ENCODE data around the gene RAD50.

The RAD50 gene

GRCh38 chr5:132661231-132662003, 104.6 kb downstream of the RAD50 start:
- peak; percentile 20 for DNase-seq (ENCODE audit: low read depth)

GRCh38 chr5:132662004-132662401, 105.2 kb downstream of the RAD50 start:
- DNase-seq (ENCODE audit: low read depth), result no peak

DNA sequence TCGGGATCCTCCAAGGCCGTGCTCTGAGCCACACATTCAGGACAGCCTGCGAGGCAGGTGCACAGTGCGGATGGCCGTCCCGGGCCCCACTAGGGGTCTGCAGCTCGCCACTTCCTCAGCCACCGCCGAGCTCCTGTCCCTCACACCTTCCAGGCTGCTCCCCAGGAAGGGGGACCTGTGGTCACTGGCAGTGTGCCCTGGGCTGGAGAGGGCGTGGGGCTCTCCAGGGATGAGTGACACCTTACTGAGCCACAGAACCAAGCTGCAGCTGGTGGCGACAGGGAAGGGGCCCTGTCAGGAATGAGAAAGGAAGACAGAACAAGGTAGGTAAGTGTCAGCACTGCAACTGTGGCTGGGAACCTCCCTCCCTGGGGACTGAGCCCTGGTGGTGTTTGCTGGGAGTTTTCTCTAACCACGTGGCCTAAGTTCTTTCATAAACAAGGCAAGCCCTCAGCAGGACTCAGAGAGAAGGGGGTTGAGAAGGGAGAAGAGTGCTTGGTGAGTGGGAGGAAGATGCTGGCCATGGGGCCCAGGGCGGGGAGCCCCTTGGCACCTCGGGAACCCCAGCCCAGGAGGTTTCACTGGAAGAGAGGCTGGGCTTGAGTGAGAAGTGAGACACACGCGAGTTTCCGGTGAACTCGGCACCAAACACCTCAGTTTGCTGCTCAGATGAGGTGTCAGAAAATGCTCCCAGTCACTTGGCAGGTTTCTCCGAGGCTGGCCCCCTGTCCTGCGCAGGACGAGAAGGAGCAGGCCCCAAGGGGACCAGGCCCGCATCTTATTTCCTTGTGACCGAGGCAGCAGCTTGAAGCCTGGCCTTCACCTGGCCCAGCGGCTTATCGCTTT, 106.4 kb downstream of the RAD50 start:
- DNase-seq (ENCODE audit: low read depth), result peak; percentile 35

- no peak for DNase-seq (ENCODE audit: low read depth)
Observed at GRCh38 chr5:132663771-132664695, 107.3 kb downstream of the RAD50 start.

- DNase-seq (ENCODE audit: low read depth), result no peak
Observed at GRCh38 chr5:132664696-132665209, 108.0 kb downstream of the RAD50 start.

DNA sequence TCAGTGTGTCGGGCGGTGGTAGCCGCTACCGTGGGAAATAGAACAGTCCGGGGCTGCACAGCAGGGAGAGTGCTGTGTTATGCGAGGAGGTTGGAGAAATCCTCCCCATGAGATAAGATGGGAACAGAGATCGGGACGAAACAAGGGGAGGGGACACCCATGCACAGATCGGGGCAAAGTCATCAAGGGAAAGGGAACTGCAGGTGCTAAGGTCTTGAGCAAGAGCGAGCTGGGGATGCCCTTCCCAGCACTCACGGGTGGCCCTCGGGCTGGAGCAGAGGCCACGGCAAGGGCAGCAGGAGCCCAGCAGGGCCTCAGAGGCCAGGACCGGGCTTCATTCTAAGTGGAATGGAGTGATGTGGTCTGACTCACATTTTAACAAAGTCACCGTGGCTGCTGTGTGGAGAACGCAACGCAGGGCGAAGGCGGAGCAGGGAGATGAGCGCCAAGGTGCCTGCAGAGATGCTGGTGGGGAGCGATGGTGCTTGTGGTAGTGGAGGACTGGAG, 108.8 kb downstream of the RAD50 start:
- no peak for DNase-seq (ENCODE audit: low read depth)

DNA sequence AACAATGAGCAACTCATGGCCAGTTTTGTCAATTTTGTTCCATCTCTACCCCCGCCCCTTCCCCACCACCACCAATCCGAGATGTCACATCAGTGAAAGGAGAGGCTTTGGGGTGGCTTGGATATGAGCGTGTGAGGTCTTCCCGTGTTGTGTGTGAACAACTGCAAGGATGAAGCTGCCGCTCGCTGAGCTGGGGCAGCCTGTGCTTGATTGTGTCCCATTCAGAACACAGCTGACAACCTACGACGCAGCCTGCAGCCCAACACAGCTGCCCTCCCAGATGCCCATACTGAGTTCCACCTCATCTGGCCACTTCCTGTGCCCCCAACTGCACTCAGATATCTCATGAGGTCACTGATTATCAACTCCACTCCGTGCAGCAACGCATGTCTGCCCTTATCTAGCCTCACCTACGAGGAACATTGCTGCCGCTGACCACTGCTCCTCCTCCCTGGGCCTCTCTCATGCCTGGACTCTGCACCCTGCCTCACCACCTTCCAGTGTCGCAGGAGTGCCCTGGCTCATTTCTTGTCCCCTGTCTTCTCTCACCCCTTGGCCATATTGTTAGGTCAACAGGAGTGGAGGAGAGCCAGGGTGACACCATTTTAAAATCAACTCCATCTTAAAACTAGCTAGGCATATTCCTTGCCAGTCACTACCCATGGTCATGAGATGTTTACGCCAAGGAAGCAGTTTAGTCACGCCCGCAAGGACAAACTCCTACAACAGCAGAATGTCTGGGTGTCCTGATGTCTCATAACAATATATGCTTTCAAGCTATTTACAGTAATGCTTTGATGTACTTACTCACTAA, 109.7 kb downstream of the RAD50 start:
- no peak for DNase-seq (ENCODE audit: low read depth)

DNA sequence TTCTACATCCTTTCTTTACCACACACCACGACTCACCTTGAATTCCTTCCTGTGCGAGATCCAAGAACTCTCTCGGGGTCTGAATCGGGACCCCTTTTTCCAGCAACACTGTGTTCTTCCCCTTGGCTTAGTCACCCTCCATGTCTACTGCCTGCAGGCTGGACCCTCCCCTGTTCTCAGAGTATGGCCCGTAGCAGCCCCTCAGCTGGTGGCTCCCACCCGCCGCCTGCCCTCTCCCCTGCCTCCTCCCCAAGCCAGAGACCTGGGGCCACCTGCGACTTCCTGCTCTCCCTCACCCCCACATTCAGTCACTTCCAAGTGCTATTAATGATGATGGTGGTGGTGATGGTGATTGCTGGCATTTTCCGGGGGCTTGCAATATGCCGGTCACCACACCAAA, 110.5 kb downstream of the RAD50 start:
- no peak for DNase-seq (ENCODE audit: low read depth)

DNA sequence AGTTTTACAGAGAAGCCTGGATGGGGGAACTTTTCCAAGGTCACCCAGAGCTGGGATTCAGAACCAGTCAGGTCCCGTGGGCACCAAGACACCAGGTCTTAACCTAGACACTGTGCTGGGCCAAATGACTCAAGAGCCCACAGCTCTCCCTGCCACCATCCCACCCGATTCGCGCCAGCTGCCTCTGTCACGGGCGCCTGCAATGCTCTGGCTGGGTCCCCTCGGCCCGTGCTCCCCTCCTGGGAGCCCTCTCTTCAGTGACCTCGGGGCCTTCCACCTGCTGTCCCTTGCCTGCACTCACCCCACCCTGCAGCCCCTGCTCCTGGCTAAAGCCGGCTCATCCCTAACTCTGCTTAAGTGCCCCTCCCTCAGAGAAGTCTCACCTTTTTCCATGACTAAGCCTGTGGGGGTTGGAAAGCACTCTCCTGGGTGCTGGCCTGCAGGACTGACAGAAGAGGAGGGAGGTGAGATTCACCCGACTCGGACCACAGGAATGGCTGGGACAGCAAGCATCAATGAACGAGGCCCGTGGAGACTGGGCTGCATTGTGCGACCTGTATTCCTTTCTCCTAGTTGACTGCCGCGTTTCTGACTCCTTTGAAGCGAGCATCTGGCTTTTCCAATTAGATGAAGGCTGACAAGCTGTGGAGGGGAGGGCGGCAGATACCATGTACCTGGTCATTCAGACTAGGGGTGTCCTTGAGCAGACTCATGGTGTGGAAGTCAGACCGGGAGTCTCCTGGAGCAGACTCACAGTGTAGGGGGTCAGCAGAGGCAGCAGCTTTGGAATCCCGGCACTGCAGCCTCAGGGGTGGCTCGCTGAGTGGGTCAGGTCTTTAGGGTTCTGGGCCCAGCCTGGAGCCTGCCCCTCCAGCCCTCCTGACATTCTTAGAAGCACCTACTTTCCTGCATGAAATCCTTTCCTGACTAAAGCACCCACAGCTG, 111.3 kb downstream of the RAD50 start:
- no peak for DNase-seq (ENCODE audit: low read depth)

GRCh38 chr5:132668706-132669454, 112.1 kb downstream of the RAD50 start:
- DNase-seq (ENCODE audit: low read depth), result no peak

DNA sequence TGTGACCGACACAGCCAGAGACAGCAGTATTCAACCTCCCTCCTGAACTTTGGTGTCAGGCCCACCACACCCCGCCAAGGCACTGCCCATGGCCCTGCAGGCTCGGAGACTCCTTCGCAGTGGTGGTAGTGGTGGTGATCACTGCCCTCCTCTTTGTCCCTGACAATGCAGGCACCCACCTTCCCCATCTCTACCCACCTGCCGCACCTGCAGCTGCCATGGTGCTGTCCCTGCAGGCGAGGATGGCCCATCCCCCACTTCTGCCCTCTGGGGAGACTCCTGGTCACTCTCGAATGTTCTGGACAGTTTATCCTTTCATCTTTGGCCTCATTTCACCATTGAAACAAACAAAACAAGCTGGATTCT, 112.7 kb downstream of the RAD50 start:
- DNase-seq (ENCODE audit: low read depth), result no peak

DNA sequence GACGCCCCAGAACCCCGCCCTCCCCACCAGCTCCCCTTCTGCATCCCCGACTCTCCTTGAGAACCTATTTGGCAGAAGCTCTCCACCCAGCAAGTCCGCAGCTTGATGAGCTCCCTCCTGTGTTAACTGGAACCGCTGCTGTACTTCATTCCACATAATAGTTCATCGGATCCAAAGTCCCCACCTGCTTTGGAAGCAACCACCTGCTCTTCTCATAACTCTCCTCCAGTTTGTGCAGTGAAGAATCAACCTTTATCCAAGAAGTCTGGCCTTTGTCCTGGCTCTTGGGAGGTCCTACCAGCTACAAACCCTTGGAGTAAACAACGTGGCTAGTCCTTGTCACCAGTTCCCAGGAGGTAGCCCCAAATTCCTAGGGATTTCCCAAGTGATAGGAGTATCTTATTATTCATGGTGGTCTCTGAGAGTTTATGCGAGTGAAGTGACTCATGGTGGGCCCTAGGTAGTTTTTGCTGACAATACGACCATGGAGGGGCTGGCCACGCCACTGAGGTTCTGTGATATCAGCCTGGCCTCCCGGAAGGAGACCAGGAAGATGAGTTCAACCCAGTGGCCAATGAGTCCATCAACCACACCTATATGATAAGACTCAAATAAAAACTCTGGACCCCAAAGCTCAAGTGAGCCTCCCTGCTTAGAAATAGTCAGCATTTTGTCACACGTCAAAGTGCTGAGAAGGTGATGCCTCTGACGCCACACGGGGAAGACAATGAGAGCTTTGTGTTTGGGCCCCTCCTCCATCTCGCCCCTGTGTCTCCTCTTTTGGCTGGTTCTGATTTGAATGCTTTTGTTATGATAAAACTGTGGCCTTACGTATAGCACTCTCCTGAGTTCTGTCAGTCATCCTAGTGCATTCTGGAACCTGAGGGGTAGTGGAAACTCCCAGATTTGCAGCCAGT, 113.4 kb downstream of the RAD50 start:
- no peak for DNase-seq (ENCODE audit: low read depth)

- no peak for DNase-seq (ENCODE audit: low read depth)
Observed at GRCh38 chr5:132671000-132671399, 114.2 kb downstream of the RAD50 start.

- no peak for DNase-seq (ENCODE audit: low read depth)
Observed at GRCh38 chr5:132673488-132673887, 116.7 kb downstream of the RAD50 start.

DNA sequence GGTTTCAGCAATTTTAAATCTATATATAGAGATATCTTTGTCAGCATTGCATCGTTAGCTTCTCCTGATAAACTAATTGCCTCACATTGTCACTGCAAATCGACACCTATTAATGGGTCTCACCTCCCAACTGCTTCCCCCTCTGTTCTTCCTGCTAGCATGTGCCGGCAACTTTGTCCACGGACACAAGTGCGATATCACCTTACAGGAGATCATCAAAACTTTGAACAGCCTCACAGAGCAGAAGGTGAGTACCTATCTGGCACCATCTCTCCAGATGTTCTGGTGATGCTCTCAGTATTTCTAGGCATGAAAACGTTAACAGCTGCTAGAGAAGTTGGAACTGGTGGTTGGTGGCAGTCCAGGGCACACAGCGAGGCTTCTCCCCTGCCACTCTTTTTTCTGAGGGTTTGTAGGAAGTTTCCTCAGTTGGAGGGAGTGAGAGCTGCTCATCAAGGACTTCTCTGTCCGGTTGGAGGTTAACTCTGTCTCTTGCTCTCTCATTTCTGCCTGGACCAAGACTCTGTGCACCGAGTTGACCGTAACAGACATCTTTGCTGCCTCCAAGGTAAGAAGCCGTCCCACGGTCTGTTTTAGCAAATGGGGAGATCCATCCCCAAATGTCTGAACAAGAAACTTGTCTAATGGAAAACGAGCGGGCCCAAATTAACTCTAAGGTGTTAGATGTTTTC, 117.3 kb downstream of the RAD50 start, which contains the start of gene IL4:
IL4 (plus strand) TSS at position 51 of the 692 bp plus-strand sequence; CDS start at position 113, 62 bp downstream.
- DNase-seq (ENCODE audit: low read depth), result no peak

GRCh38 chr5:132674671-132675506, 118.1 kb downstream of the RAD50 start:
- peak; percentile 97 for DNase-seq (ENCODE audit: low read depth)
